Pancreas (tissue), 10 donors: Measurements from ENCODE around the gene JUNB. TPM values are rescaled to one million over a fixed set of nuclear protein-coding genes. Genes with fewer than 3 reads are reported as not detected.

ENCODE experiments used
- ATAC-seq, 4 donors: fragments of 200-7000 bp; cut with Tn5 transposase; one replicate each; pipeline versions ENCODE4 v1.8.0 to v1.9.1; 2020; ENCODE audit warnings: mild to moderate bottlenecking in 4 of 4, moderate library complexity in 4 of 4
- DNase-seq, 6 donors: peaks; one replicate each; pipeline ENCODE4 v3.0.0-alpha.2; 2020
- FAIRE-seq: peaks from 2 replicates; lab custom pipeline; 2012; peaks lifted over from hg19 to GRCh38; lab: Jason Lieb, UNC
- H3K27ac ChIP-seq, 4 donors: fragments of 200-600 bp; sonication (generic); 1 replicate in 3 of 4; 2 replicates in 1 of 4; pipeline versions ENCODE4 v1.5.0 to v1.8.0; 2020
- H3K27me3 ChIP-seq, 4 donors: fragments of 200-600 bp; one replicate each; pipeline ENCODE4 v1.8.0; 2021
- H3K36me3 ChIP-seq, 3 donors: fragments of 200-600 bp; sonication (generic) in 1 of 3; one replicate each; pipeline versions ENCODE4 v1.5.0 to v1.8.0; 2020 to 2021
- H3K4me1 ChIP-seq, 3 donors: fragments of 200-600 bp; one replicate each; pipeline ENCODE4 v1.8.0; 2021
- H3K4me3 ChIP-seq, 4 donors: fragments of 200-600 bp; sonication (generic) in 2 of 4; one replicate each; pipeline versions ENCODE4 v1.5.0 to v1.8.0; 2020 to 2021
- H3K9me3 ChIP-seq, 4 donors: fragments of 200-600 bp; one replicate each; pipeline ENCODE4 v1.8.0; 2021
- WGBS, 2 donors: extraction: QIAGEN DNeasy Blood & Tissue Kit; methylation state at CpG; one replicate each; pipeline ENCODE4 v1.1.7; 2013; 5-methylcytosine and 5-hydroxymethylcytosine counted together
- intact Hi-C, 3 donors: fragments of 100-400 bp; cut with DNase I; formaldehyde crosslinking; loops; one replicate each; pipeline versions ENCODE4 v1.11.1 to v1.14.2; 2022
- polyA plus RNA-seq, 2 donors: library from polyadenylated mRNA; stranded (reverse); fragments of 200-250 nt; gene quantifications; one replicate each; pipeline ENCODE4 v1.2.3, GENCODE V29; 2013
- total RNA-seq, 6 donors: library from RNA; stranded (reverse); fragmentation: NEBNext Ultra II Directional in 4 of 6; extraction: Animal tissue kit (Norgen Biotek cat#: 25700) in 4 of 6; gene quantifications; one replicate each; pipeline versions ENCODE4 v1.2.1 to v1.2.4, GENCODE V29; 2021 to 2023
- TF ChIP-seq, protein P1 (sequence below), 4 donors: fragments of 200-600 bp; sonication (generic) in 3 of 4; IDR thresholded peaks; one replicate each; pipeline versions ENCODE4 v1.5.0 to v1.8.0; 2021; ENCODE audit warnings: antibody characterized with exemption in 4 of 4
- donor health status: healthy with polysubstance abuse.
- donor health status: DM: no; HTN: no; CAD: no; lungs with moderate emphysema.
- donor health status: DM: no; HTN: no; CAD: no.
- donor health status: control.
- donor health status: control.
- donor health status: Bipolar disorder and iron deficiency.
- donor health status: DM: yes; HTN: yes; CAD: no.
- donor health status: DM: no; HTN: no; CAD: no.
- donor health status: DM: no; HTN: no; CAD: no.
- donor health status: DM: yes; HTN: yes; CAD: no.

JUNB gene
- total and polyA plus RNA-seq, 8 donors, result 41.6 to 206 (median 97.8) TPM

DNA sequence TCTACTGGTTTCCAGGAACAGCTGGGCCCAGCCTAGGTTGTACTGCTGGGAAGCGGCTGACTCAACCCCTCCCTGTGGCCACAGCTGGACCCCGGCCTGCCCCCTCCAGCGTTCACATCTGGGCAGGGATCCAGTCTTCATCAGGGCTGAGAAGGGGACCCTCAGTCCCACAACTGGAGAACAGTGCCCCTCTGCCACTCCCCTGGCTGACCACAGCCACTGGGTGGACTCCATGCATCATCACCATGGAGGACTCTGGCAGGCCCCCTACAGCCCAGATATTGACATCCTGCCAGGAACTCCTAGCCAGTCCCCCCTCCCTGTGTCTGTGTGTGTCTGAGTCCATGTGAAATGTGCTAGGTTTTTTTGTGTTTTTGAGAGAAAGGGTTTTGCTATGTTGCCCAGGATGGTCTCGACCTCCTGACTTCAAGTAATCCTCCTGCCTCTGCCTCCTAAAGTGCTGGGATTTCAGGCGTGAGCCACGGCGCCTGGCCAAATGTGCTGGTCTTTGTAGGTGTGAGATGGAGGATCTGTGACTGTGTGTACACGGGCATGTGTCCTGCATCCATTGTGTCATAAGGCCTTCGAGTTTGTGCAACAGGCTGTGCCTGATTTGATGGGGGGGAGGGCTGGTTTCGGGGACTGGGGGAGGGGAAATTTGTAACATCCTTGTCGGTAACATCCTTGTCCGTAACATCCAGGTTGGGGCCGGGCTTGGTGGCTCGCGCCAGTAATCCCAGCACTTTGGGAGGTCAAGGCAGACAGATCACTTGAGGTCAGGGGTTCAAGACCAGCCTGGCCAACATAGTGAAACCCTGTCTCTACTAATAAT, 11.9 kb upstream of the JUNB start:
- peak overlapping the region in 2 of 4 donors; percentile 63 to 84 for H3K4me3 ChIP-seq

DNA sequence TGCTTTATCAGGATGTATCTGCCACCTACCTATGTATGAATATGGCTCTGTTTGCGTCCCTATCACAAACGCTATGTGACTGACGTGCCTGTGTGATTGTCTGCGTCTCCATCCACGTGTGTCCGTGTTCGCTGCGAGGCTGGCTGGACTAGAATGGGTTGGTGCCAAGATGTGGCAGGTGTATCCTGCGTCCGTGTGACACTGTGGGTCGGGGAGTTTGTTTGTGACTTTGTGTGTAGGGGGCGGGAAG, 9.2 kb upstream of the JUNB start:
- Histone ChIP-seq H3K27ac (peak overlapping the region; percentile 68 to 99 (median 84)), H3K27me3 (no peaks in the 10 kb centered on the region), H3K36me3 (no peaks in the 10 kb centered on the region), H3K4me1 (peaks cover 10 to 47% (median 21%) of the 10 kb centered on the region in 3 donors), H3K9me3 (no peaks in the 10 kb centered on the region), H3K4me3 (peak overlapping the region; percentile 11 to 55 (median 40))
- no peak for ATAC-seq
- intact Hi-C loops, result no loop called here
- TF ChIP-seq, protein P1, sequence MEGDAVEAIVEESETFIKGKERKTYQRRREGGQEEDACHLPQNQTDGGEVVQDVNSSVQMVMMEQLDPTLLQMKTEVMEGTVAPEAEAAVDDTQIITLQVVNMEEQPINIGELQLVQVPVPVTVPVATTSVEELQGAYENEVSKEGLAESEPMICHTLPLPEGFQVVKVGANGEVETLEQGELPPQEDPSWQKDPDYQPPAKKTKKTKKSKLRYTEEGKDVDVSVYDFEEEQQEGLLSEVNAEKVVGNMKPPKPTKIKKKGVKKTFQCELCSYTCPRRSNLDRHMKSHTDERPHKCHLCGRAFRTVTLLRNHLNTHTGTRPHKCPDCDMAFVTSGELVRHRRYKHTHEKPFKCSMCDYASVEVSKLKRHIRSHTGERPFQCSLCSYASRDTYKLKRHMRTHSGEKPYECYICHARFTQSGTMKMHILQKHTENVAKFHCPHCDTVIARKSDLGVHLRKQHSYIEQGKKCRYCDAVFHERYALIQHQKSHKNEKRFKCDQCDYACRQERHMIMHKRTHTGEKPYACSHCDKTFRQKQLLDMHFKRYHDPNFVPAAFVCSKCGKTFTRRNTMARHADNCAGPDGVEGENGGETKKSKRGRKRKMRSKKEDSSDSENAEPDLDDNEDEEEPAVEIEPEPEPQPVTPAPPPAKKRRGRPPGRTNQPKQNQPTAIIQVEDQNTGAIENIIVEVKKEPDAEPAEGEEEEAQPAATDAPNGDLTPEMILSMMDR (IDR thresholded peaks at IDR 0.05), result no peak
- 0 to 1% methylated on average over 11 to 12 of the region's 12 CpGs for WGBS, 2 donors
- no peak for DNase-seq
- FAIRE-seq, result no peak

More for the DNA sequence above, 11.9 kb upstream of the JUNB start:
- no peaks in the 10 kb centered on the region for H3K9me3 ChIP-seq
- peak overlapping the region; percentile 76 to 97 (median 94) for H3K27ac ChIP-seq
- H3K36me3 ChIP-seq, result no peaks in the 10 kb centered on the region
- no peak for ATAC-seq
- FAIRE-seq, result no peak
- no peaks in the 10 kb centered on the region for H3K27me3 ChIP-seq
- peak in 5 of 6 donors; percentile 50 to 65 (median 61) for DNase-seq
- peaks cover 5 to 29% (median 21%) of the 10 kb centered on the region in 3 donors for H3K4me1 ChIP-seq
- 76 to 80% methylated on average over 14 to 15 of the region's 15 CpGs for WGBS, 2 donors
- TF ChIP-seq, protein P1 (IDR thresholded peaks at IDR 0.05), result no peak
- intact Hi-C loops, result no loop called here

DNA sequence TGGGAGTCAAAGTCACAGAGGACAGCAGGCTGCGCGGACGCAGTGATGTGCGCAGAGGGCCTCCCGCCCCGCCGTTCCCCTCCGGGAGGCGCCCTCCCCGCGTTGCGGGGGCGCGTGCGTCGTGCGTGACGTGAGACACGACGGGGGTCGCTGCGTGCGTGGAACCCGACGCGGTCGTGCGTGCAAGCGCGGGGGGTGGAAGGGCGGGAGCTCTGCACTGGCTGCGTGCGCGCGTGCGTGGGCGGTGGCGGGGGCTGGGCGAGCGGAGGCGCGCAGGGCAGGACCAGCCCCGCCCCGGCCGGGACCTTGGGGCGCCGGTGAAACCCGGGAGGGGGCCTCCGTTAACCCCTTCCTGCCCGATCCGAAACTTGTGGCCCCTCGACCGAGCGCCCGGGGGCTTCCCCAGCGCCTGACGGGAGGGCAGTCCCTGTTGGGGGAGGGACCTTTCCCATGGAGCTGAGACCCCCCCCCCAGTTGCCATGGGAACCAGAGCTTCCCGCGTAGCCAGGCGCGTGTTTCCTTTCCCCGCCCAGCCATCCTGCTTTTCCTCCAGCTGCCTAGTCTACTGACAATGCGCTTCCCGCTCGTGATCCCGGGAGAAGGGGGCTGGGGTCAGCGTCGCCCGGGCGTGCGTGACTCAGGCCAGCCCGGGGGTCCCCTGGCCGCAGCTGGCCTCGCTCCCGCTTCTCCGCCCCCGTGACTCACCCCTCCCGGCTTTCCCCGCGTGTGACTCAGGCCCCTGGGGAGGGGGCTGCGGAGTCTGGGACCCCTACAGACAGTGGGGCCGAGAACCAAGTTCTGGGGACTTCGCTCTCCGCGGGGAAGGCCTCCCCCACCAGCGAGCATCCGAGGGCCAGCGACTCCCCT, 8.6 kb upstream of the JUNB start:
- peaks cover 5 to 50% (median 21%) of the 10 kb centered on the region in 3 donors for H3K4me1 ChIP-seq
- H3K27ac ChIP-seq, result peak overlapping the region; percentile 68 to 99 (median 84)
- H3K4me3 ChIP-seq, result peak overlapping the region; percentile 11 to 55 (median 40)
- intact Hi-C loops, result no loop called here
- FAIRE-seq (no peak), ATAC-seq (peak; percentile 43 to 65 (median 46)), DNase-seq (peak; percentile 76 to 87 (median 83))
- WGBS, 2 donors, result 2% methylated on average over 55 to 88 of the region's 88 CpGs
- H3K36me3 ChIP-seq, result no peaks in the 10 kb centered on the region
- H3K9me3 ChIP-seq, result no peaks in the 10 kb centered on the region
- TF ChIP-seq, protein P1 (IDR thresholded peaks at IDR 0.05), result no peak
- no peaks in the 10 kb centered on the region for H3K27me3 ChIP-seq

DNA sequence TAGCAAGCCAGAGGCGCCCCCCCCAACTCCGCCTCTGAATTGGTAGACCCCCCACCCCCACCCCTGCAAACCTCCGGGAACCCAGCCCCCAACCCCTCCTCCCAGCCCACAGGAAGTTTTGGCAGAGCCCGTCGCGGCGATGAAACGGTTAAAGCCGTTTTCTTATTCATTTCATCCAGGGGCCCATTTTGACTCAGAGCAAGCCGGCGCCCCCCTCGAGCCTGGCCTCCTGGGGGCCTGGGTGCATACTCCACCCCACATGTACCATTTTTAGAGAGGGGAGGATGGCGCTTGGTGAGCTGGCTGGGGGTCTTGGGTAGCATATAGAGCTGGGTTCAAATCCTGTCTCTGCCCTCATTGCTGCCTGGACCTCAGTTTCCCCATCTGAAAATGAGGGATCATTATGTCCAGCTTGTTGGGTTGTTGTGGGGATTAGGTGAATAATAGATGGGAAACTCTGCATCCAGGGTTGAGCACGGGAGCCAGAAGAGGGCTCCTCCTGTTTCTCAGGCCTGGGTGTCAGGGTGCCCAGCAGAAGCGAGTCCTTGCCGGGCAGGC, 7.9 kb upstream of the JUNB start:
- DNase-seq (no peak), ATAC-seq (no peak), FAIRE-seq (no peak)
- Histone ChIP-seq H3K27ac (peak overlapping the region; percentile 68 to 99 (median 84)), H3K4me3 (peak overlapping the region in 2 of 4 donors; percentile 46 to 55), H3K9me3 (no peaks in the 10 kb centered on the region), H3K4me1 (peaks cover 5 to 57% (median 23%) of the 10 kb centered on the region in 3 donors), H3K36me3 (no peaks in the 10 kb centered on the region), H3K27me3 (no peaks in the 10 kb centered on the region)
- TF ChIP-seq, protein P1 (IDR thresholded peaks at IDR 0.05), result no peak
- 32 to 37% methylated on average over 16 of the region's 16 CpGs for WGBS, 2 donors
- intact Hi-C loops, result no loop called here
